EH (cell line): ENCODE results near the gene CRYBG3.

Experiments used
- DNase-seq: peaks from one replicate; pipeline ENCODE4 v3.0.0-alpha.2; 2015; ENCODE audit warnings: low read depth

CRYBG3 gene

GRCh38 chr3:97942801-97943546, 121.2 kb downstream of the CRYBG3 start:
- DNase-seq: no peak

DNA sequence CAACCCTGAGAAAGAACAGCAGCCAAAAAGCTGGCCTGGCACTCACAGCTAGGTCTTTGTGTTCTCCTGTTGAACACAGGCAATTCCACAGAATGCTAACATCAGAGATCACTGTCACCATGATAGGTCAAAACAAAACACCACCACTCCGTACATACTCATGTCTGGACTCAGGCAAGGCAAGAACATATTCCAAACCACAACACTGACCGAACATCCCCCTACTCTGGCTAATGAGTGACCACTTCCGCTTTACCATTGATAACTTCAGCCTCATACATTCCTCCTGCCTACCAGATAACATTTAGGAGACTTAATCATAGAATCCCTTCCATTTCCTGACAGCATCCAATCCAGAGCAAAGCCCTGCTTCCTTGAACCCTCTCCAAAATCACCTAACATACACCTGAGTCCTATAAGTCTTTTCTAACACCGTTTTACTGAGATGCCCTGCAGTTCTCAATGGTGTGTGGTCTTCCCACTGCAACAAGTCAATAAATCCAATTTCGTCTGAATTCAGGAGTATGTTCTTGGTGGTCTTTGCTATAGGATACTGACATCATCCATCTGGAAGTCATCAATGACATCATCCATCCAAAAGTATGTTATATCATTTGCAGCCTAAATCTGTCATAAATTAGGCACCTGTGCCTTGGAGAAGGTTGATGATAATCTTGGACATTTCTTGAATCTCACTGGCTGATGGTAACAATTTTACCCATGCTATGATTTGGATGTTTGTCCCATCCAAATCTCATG, 126.7 kb downstream of the CRYBG3 start:
- DNase-seq: no peak

- no peak for DNase-seq
Observed at GRCh38 chr3:97949110-97949485, 127.3 kb downstream of the CRYBG3 start.

GRCh38 chr3:97949743-97950142, 127.9 kb downstream of the CRYBG3 start:
- DNase-seq: no peak

GRCh38 chr3:97950360-97950759, 128.5 kb downstream of the CRYBG3 start:
- no peak for DNase-seq

- DNase-seq: peak; percentile 45
Observed at GRCh38 chr3:97952280-97952679, 130.5 kb downstream of the CRYBG3 start.

- DNase-seq: peak; percentile 2
Observed at GRCh38 chr3:97952872-97953271, 131.1 kb downstream of the CRYBG3 start.

- DNase-seq: no peak
Observed at GRCh38 chr3:97954228-97954827, 132.5 kb downstream of the CRYBG3 start.

DNA sequence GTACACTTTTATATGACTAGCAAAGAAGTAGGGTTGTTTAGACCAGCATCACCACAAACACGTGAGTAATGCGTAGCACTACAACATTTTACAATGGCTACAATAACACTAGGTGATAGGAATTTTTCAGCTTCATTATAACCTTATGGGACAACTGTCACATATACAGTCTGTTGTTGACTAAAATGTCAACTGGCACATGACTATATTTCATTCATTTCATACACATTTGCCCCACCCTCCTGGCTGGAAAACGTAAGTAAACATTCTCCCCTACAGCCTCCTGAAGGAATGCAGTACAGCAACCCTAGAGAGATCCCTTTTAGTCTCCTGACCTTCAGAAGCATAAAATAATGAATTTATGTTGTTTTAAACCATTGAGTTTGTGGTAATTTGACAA, 134.2 kb downstream of the CRYBG3 start:
- no peak for DNase-seq

DNA sequence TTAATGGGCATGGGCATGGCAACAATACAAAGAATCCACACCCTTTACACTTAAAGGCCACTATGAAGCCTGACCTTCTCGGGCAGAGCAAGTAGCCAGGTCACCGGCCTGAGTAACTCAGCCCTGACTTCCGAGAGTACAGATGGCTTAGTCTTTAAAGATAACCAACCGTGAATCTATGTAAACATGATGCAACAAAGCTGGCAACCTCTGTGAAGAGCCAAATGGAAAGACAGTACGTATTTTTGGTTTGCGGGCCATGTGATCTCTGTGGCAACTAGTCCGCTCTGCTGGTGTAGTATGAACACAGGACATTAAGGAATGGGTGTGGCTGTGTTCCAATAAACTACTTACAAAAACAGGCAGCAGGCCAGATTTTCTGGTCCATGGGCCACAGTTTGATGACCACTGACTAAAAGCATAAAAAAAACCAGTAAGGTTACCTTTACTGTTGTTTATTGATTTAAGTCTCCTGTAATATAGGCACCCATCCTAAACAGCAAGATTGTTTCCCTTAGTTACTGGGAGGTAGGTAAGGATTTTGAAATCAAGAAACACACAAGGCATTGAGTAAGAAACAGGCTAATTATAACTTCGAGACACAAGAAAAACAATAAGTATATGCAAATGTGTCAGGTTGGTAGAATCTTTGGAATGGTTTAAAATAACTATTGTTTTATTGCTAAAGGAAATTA, 136.0 kb downstream of the CRYBG3 start:
- DNase-seq: no peak

GRCh38 chr3:97958396-97958795, 136.6 kb downstream of the CRYBG3 start:
- peak; percentile 60 for DNase-seq

DNA sequence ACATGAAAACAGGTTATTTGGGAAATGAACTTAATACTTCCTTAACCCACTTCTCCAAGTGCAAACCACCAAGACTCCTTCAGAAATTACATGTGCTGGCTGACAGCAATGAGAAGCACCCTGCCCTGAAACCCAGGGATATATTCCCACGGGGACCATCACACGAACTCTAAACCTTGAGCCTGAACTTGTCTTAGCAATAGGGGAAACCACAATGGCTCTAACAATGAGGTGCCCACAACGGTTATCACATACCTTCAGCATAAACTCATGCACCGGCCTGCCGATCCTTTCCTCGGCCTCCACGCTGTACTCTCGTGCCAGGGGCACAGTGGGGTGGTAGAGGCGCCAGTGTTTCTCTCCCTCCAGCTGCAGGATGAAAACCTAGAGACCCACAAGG, 137.0 kb downstream of the CRYBG3 start:
- DNase-seq: no peak

- DNase-seq: no peak
Observed at GRCh38 chr3:97959872-97960271, 138.1 kb downstream of the CRYBG3 start.

DNA sequence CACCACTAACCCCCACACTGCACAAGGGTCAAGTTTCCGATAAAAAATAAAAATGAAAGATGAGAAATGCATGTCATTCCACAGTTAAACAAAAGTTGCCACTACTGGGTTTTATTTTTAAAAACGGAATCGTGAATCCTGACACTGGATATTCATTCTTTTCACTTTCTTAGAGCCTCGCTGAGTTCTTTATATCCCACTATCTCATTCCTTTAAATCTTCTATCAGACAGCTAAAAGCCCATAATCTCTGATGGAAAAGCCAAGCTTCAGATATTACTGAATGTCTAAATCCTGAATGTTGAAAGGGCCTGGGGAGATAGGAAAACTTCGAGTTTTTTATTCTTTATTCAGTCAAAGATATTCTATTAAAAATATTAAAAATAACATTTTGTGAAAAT, 138.7 kb downstream of the CRYBG3 start:
- DNase-seq: no peak

GRCh38 chr3:97960993-97961766, 139.4 kb downstream of the CRYBG3 start:
- no peak for DNase-seq

DNA sequence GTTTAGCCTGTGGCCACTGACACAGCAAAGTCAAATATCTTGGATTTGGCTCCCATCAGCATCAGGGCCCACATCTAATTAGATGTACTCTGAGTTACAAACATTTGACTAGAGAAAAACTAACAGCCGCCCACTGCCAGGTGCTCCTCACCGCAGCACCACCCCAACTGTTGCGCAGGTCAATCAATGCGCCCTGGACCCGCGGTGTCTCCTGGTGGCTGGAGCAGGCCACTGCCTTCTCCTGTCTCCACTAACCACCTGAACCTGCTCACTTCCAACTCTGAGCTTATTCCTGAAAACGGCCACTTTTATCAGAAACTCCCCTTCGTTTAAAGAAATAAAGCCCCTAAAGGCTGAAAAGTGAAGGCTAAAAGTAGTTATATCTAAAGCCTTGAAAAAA, 146.2 kb downstream of the CRYBG3 start:
- no peak for DNase-seq

DNA sequence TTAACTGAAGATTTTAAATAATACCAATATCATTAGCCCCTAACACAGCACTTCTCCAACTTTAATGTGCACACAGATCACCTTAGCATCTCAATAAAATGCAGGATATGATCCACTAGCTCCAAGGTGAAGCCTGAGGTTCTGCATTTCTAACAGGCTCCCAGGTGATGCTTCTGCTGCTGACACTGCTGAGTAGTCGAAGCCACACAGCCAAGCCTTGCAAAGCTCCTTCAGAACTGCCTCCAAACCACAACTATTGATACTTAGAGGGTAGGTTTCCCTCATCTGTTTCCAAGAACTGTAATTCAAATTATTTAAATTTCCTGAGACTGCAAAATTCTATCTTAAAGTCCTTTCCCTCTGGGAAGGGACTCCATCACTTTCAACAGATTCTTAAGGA, 146.6 kb downstream of the CRYBG3 start:
- no peak for DNase-seq

- no peak for DNase-seq
Observed at GRCh38 chr3:97969541-97969940, 147.7 kb downstream of the CRYBG3 start.

DNA sequence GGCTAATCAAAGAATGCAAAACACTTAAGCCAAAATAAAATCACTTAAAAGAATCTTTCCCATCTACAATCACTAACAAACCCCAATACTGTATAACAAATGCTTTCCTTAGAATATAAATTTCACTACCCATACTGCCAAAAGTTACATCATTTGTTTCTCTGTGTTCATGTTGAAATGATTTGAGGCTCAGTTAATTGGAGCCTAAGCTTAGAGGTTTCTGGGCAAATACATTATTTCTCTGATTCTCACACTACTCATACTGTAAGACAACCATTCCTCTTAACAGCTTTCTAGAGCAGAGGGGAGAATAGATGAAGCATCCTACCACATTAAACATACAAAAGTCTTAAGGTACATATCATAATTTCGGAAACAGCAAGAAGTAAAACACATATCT, 148.3 kb downstream of the CRYBG3 start:
- DNase-seq: peak; percentile 11

- DNase-seq: no peak
Observed at GRCh38 chr3:97970956-97971620, 149.3 kb downstream of the CRYBG3 start.
